B cell (primary cell): ENCODE measurements around the gene SMIM22.

Experiments
- EZH2 ChIP-seq: IDR thresholded peaks from 2 replicates; pipeline ENCODE4 v1.6.1; 2012; ENCODE audit warnings: borderline replicate concordance, low read depth, mild to moderate bottlenecking, moderate library complexity, low read length; ENCODE audit not compliant: insufficient read depth, poor library complexity, severe bottlenecking
- TF ChIP-seq, protein P1 (sequence below): fragments of 200-600 bp; IDR thresholded peaks from one replicate; pipeline ENCODE4 v1.8.0; 2022; ENCODE audit warnings: antibody characterized with exemption, mild to moderate bottlenecking

GRCh38 chr16:4788489-4788889 lies 6.7 kb upstream of the SMIM22 start:
- TF ChIP-seq, protein P1, sequence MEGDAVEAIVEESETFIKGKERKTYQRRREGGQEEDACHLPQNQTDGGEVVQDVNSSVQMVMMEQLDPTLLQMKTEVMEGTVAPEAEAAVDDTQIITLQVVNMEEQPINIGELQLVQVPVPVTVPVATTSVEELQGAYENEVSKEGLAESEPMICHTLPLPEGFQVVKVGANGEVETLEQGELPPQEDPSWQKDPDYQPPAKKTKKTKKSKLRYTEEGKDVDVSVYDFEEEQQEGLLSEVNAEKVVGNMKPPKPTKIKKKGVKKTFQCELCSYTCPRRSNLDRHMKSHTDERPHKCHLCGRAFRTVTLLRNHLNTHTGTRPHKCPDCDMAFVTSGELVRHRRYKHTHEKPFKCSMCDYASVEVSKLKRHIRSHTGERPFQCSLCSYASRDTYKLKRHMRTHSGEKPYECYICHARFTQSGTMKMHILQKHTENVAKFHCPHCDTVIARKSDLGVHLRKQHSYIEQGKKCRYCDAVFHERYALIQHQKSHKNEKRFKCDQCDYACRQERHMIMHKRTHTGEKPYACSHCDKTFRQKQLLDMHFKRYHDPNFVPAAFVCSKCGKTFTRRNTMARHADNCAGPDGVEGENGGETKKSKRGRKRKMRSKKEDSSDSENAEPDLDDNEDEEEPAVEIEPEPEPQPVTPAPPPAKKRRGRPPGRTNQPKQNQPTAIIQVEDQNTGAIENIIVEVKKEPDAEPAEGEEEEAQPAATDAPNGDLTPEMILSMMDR = no peak
- TF ChIP-seq EZH2 = no peak
